ENCODE results near the gene SNRPD2. TPM values are rescaled to one million over a fixed set of nuclear protein-coding genes. Genes with fewer than 3 reads are reported as not detected.
A peak's percentile ranks its signal among the peaks of the same experiment; 100 is the strongest.

Gene SNRPD2
- total and polyA plus RNA-seq, 3 experiments from 2014 or later, result 738 to 1,016 (median 747) TPM

DNA sequence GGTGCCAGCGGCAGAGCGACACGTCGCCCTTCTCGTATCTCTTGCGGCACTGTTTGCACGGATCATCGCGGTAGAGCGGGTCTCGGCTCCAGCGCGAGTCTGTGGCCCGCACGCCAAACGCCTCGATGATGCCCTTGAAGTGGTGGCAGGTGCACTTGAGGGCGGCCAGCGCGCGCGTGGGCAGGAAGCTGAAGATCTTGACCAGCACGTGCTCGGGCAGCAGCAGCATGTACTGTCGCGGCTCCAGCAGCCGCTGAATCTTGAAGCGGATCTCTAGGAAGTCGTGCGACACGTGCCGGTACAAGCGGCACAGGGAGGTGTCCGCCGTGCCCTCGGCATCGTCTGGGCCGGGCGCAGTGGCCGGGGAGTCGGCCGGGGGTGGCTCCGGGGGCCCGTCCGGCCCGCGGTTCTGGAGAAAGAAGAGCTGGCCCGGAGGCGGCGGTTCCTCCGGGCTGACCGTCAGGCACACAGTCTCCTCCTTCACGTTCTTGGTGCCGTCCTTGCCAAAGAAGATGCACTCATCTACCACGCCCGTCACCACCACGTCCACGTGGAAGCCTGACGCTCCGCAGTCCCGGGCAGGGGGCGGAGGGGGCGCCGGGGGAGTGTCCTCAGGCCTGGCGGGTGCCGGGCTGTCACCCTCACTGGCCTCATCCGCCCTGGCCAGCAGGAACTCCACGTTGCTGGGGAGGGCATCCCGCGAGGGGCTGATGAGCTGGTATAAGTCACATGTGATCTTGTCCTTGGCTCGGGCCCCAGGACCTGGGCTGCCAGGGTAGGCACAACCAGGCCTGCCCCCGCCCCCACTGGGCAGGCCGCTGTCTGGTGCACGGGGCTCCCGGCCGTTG lies 20.3 kb upstream of the SNRPD2 start:
- H3K9me3 Mint-ChIP-seq, result no peaks in the 10 kb centered on the region
- POLR2A ChIA-PET, result no interaction called here
- CTCF ChIA-PET, result interaction anchor here (0.8 kb wide), 1 partner anchor 18 kb away, joined by 3 read pairs; no protein-coding TSS in a partner anchor

DNA sequence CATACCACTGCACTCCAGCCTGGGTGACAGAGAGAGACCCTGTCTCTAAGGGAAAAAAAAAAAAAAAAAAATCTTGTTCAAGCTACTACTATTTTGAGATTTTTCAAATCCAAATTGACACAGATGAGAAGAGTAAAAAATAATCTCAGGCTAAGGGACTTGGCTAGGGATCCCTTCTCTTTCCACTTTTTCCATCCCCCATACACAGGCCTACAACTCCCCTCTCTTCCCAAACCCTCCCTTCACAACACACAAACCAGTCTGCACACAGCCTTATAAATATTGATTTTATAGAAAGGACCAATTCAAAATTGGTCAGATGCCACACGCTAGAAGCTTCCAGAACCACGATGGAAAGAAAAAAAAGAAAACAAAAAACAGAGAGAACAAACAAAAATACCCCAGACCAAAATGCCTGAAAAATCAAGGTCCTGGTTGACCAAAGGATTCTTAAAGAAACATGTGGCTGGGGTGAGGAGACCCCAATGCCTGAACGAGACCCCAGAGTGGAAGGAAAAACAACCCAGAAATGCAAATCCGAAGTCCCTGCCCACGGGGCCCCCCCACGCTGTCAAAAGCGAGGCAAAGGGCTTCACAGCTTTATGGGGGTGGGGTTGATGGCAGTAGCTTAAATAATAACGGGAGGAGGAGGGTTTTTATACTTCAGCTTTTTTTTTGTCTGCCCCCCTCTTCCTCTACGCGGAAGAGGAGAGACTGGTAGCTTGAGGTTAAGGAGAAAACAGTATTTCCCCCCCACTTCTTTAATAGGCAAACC lies 18.8 kb upstream of the SNRPD2 start:
- ChIA-PET POLR2A (no interaction called here), CTCF (interaction anchor here (0.9 kb wide), 2 partner anchors 12 to 68 kb away, joined by 3 read pairs; no protein-coding TSS in a partner anchor)
- Mint-ChIP-seq H3K4me1 (peaks cover 13 to 22% (median 16%) of the 10 kb centered on the region in 3 donors), H3K9me3 (no peaks in the 10 kb centered on the region), H3K36me3 (peaks cover 0 to 35% (median 4%) of the 10 kb centered on the region in 3 donors), H3K27ac (peak overlapping the region in 5 of 8 donors; percentile 43 to 76 (median 58)), H3K4me3 (peak overlapping the region in 1 of 7 donors; percentile 17), H3K27me3 (no peaks in the 10 kb centered on the region)
- H3K36me3 ChIP-seq (ENCODE audit: insufficient read depth, low read length), result no peaks in the 10 kb centered on the region
- no peak for DNase-seq
- no peak overlapping the region for H3K27ac ChIP-seq (ENCODE audit: low read depth, low read length)
- peaks cover 6% of the 10 kb centered on the region for H3K4me1 ChIP-seq (ENCODE audit: insufficient read depth, low read length)
- no peaks in the 10 kb centered on the region for H3K27me3 ChIP-seq (ENCODE audit: insufficient read depth, low read length, poor library complexity, severe bottlenecking)
- no peaks in the 10 kb centered on the region for H3K9me3 ChIP-seq (ENCODE audit: low read length)
- no peak overlapping the region for H3K4me3 ChIP-seq (ENCODE audit: low read length)

More for the DNA sequence above, 20.3 kb upstream of the SNRPD2 start:
- Histone ChIP-seq H3K4me3 (ENCODE audit: low read length) (no peak overlapping the region), H3K9me3 (ENCODE audit: low read length) (no peaks in the 10 kb centered on the region), H3K27ac (ENCODE audit: low read depth, low read length) (no peak overlapping the region), H3K4me1 (ENCODE audit: insufficient read depth, low read length) (peaks cover 14% of the 10 kb centered on the region), H3K27me3 (ENCODE audit: insufficient read depth, low read length, poor library complexity, severe bottlenecking) (no peaks in the 10 kb centered on the region), H3K36me3 (ENCODE audit: insufficient read depth, low read length) (no peaks in the 10 kb centered on the region)
- DNase-seq, result peak in 1 of 5 donors; percentile 53
- peaks cover 0 to 36% (median 4%) of the 10 kb centered on the region in 3 donors for H3K36me3 Mint-ChIP-seq
- no peak overlapping the region for H3K27ac Mint-ChIP-seq
- peaks cover 26 to 38% (median 31%) of the 10 kb centered on the region in 3 donors for H3K4me1 Mint-ChIP-seq
- peak overlapping the region in 1 of 7 donors; percentile 37 for H3K4me3 Mint-ChIP-seq
- H3K27me3 Mint-ChIP-seq, result no peaks in the 10 kb centered on the region

DNA sequence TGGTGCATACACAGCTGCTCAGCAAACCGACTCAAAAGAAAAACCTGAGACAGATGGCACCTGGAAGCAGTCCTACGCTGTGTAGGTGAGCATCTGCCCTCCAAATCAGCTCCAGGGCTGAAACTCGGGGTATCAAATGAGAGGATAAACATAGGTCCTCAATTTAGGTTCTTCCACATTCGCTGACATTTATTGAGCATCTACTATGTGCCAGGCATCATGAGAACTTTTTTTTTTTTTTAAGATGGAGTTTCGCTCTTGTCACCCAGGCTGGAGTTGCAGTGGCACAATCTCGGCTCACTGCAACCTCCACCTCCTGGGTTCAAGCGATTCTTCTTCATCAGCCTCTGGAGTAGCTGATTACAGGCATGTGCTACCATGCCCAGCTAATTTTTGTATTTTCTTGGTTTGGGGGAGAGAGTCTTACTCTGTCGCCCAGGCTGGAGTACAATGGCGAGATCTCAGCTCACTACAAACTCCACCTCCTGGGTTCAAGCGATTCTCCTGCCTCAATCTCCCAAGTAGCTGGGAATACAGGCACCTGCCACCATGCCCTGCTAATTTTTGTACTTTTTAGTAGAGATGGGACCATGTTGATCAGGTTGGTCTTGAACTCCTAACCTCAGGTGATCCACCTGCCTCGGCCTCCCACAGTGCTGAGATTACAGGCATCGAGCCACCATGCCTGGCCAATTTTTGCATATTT lies 14.1 kb upstream of the SNRPD2 start:
- no peaks in the 10 kb centered on the region for H3K27me3 Mint-ChIP-seq
- POLR2A ChIA-PET, result interaction anchor here (0.5 kb wide), 2 partner anchors 17 to 110 kb away, joined by 3 to 5 read pairs; no protein-coding TSS in a partner anchor
- no peak overlapping the region for H3K27ac Mint-ChIP-seq
- Histone ChIP-seq H3K27me3 (ENCODE audit: insufficient read depth, low read length, poor library complexity, severe bottlenecking) (no peaks in the 10 kb centered on the region), H3K4me1 (ENCODE audit: insufficient read depth, low read length) (no peaks in the 10 kb centered on the region), H3K36me3 (ENCODE audit: insufficient read depth, low read length) (peaks cover 4% of the 10 kb centered on the region), H3K27ac (ENCODE audit: low read depth, low read length) (no peak overlapping the region), H3K4me3 (ENCODE audit: low read length) (no peak overlapping the region), H3K9me3 (ENCODE audit: low read length) (no peaks in the 10 kb centered on the region)
- no peak overlapping the region for H3K4me3 Mint-ChIP-seq
- H3K36me3 Mint-ChIP-seq, result peaks cover 0 to 41% (median 9%) of the 10 kb centered on the region in 3 donors
- CTCF ChIA-PET, result interaction anchor here (3.3 kb wide), 1 partner anchor 13 kb away, joined by 14 read pairs; the partner anchor contains the start of gene QPCTL
- no peaks in the 10 kb centered on the region for H3K9me3 Mint-ChIP-seq
- no peak for DNase-seq
- H3K4me1 Mint-ChIP-seq, result peaks cover 6 to 10% (median 9%) of the 10 kb centered on the region in 3 donors

DNA sequence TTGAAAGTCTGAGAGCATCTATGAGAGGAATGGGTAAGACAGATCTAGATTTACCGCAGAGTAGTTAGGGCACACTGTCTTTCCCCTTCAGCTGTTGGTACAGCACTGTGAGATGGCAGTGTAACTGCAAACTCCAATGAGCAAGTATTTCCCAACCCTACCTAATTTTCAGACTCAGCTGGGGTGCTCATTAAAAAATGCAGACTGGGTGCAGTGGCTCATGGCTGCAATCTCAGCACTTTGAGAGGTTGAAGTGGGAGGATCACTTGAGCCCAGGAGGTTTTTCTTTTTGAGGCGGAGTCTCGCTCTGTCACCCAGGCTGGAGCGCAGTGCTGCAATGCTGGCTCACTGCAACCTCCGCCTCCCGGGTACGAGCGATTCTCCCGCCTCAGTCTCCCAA lies 13.4 kb upstream of the SNRPD2 start:
- Histone ChIP-seq H3K4me1 (ENCODE audit: insufficient read depth, low read length) (no peaks in the 10 kb centered on the region), H3K27ac (ENCODE audit: low read depth, low read length) (no peak overlapping the region), H3K36me3 (ENCODE audit: insufficient read depth, low read length) (peaks cover 4% of the 10 kb centered on the region), H3K9me3 (ENCODE audit: low read length) (no peaks in the 10 kb centered on the region), H3K4me3 (ENCODE audit: low read length) (no peak overlapping the region), H3K27me3 (ENCODE audit: insufficient read depth, low read length, poor library complexity, severe bottlenecking) (no peaks in the 10 kb centered on the region)
- Mint-ChIP-seq H3K9me3 (no peaks in the 10 kb centered on the region), H3K27me3 (no peaks in the 10 kb centered on the region), H3K4me1 (peaks cover 1 to 4% (median 3%) of the 10 kb centered on the region in 3 donors), H3K4me3 (no peak overlapping the region), H3K27ac (no peak overlapping the region), H3K36me3 (peaks cover 0 to 34% (median 5%) of the 10 kb centered on the region in 3 donors)
- no peak for DNase-seq
- ChIA-PET POLR2A (interaction anchor here (0.5 kb wide), 2 partner anchors 18 to 109 kb away, joined by 3 to 5 read pairs; no protein-coding TSS in a partner anchor), CTCF (interaction anchor here (3.3 kb wide), 1 partner anchor 12 kb away, joined by 14 read pairs; the partner anchor contains the start of gene QPCTL)

DNA sequence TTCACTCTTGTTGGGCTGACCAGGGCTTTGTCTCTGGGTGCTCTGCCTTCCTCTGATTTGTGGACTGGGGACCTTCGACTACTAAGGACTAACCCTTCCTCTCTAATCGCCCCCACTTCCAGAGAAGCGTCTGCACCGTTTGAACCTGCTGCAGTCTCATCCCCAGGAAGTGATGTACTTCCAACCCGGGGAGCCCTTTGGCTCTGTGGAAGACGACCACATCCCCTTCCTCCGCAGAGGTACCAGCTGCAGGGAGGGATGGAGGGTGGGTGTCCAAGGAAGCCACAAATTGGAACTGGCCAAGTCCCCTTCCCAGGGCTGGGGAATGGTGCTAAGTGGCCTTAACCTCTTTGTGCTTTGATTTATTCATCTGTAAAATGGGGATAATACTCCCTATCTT lies 9.9 kb upstream of the SNRPD2 start:
- DNase-seq, result no peak
- Histone ChIP-seq H3K27ac (ENCODE audit: low read depth, low read length) (no peak overlapping the region), H3K9me3 (ENCODE audit: low read length) (no peaks in the 10 kb centered on the region), H3K4me1 (ENCODE audit: insufficient read depth, low read length) (no peaks in the 10 kb centered on the region), H3K36me3 (ENCODE audit: insufficient read depth, low read length) (peaks cover 4% of the 10 kb centered on the region), H3K27me3 (ENCODE audit: insufficient read depth, low read length, poor library complexity, severe bottlenecking) (no peaks in the 10 kb centered on the region), H3K4me3 (ENCODE audit: low read length) (no peak overlapping the region)
- ChIA-PET CTCF (interaction anchor here (1.0 kb wide), 1 partner anchor 24 kb away, joined by 3 read pairs; no protein-coding TSS in a partner anchor), POLR2A (interaction anchor here (2.7 kb wide), 1 partner anchor 16 kb away, joined by 7 read pairs; no protein-coding TSS in a partner anchor)
- Mint-ChIP-seq H3K4me1 (peaks cover 0 to 3% (median 3%) of the 10 kb centered on the region in 3 donors), H3K27ac (no peak overlapping the region), H3K4me3 (no peak overlapping the region), H3K27me3 (no peaks in the 10 kb centered on the region), H3K9me3 (no peaks in the 10 kb centered on the region), H3K36me3 (peaks cover 3 to 34% (median 9%) of the 10 kb centered on the region in 3 donors)

DNA sequence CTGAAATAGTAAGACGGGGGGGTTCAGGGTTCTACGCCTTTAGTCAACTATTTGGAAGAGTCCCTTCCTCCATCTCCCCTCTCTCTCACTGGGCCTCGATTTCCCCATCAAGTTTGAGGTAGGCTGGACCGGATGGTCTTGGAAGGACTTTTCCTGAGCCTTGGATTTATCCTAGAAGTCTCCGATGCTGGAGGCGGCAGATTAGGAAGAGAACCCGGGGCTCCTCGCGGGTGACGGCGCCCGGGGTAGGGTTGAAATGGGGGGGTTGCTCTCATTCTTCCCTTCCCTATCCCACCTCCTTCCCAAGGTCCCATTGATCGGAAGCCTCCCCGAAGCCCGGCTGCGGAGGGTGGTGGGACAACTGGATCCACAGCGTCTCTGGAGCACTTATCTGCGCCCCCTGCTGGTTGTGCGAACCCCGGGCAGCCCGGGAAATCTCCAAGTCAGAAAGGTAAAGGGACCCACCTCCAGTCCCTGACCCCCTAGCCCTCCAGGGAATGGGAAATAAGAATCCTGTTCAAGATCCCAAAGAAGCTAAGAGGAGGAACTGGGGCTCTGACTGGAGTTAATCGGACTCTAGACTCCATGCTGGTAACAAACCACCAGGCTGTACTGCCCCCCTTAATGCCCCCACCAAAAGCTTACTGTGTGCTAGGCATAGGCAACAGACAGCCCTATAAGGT lies 1.5 kb upstream of the SNRPD2 start:
- H3K36me3 ChIP-seq (ENCODE audit: insufficient read depth, low read length), result peaks cover 3% of the 10 kb centered on the region

More for the DNA sequence above, 1.5 kb upstream of the SNRPD2 start:
- peak overlapping the region; percentile 92 to 100 (median 97) for H3K27ac Mint-ChIP-seq
- H3K4me3 ChIP-seq (ENCODE audit: low read length), result peak overlapping the region; percentile 72
- H3K9me3 Mint-ChIP-seq, result no peaks in the 10 kb centered on the region
- POLR2A ChIA-PET, result interaction anchor here (0.5 to 2.0 kb wide), 9 partner anchors 16 to 193 kb away, joined by 3 to 16 read pairs (median 4); partner anchors contain the start of genes EML2 and FBXO46
- peak overlapping the region; percentile 91 to 98 (median 93) for H3K4me3 Mint-ChIP-seq
- no peaks in the 10 kb centered on the region for H3K9me3 ChIP-seq (ENCODE audit: low read length)
- peaks cover 3 to 48% (median 6%) of the 10 kb centered on the region in 3 donors for H3K36me3 Mint-ChIP-seq
- no peaks in the 10 kb centered on the region for H3K27me3 ChIP-seq (ENCODE audit: insufficient read depth, low read length, poor library complexity, severe bottlenecking)
- peak overlapping the region; percentile 92 for H3K27ac ChIP-seq (ENCODE audit: low read depth, low read length)
- H3K4me1 ChIP-seq (ENCODE audit: insufficient read depth, low read length), result peaks cover 7% of the 10 kb centered on the region
- DNase-seq, result peak; percentile 58 to 80 (median 67)
- H3K27me3 Mint-ChIP-seq, result no peaks in the 10 kb centered on the region
- CTCF ChIA-PET, result interaction anchor here (0.6 to 9.0 kb wide), 20 partner anchors 12 to 265 kb away, joined by 3 to 107 read pairs (median 4); partner anchors contain the start of genes FBXO46, GIPR and SIX5
- peaks cover 16 to 29% (median 21%) of the 10 kb centered on the region in 3 donors for H3K4me1 Mint-ChIP-seq
